ENCODE results near the gene ACP6.

Gene ACP6

DNA sequence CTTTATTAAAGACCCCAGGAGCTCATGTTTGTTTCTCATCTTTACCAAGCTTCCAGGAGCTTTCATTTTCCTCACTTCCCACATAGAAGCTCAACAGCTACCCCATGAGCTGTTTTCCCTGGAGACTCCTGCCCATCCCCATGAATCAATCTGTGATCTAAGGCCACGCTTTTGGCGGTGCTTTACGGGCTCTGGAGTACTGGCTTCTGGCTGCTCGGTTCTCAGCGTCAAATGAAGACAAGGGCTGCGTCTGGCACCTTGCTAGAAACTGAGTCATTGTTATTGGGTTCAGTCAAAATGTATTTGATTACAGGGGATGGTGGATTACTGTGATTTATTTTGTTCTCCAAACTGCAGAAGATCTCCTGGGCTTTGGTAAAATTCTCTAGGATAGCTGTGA, 39.9 kb downstream of the ACP6 start:
- Histone ChIP-seq H3K4me3 (ENCODE audit: low read depth, low read length) (no peak overlapping the region), H3K9me3 (ENCODE audit: control insufficient read depth, insufficient read depth, low read depth, low read length) (no peaks in the 10 kb centered on the region), H3K9ac (ENCODE audit: low read length) (no peak overlapping the region), H3K4me1 (ENCODE audit: control insufficient read depth, insufficient read depth, low read length) (peaks cover 10% of the 10 kb centered on the region; the same call in 1 of the 2 replicates), H3K27me3 (ENCODE audit: control insufficient read depth, insufficient read depth, low read length) (no peaks in the 10 kb centered on the region), H3K36me3 (ENCODE audit: control insufficient read depth, insufficient read depth, low read length) (peaks cover 7% of the 10 kb centered on the region; the same call in 1 of the 2 replicates), H3K27ac (ENCODE audit: low read depth, low read length) (no peak overlapping the region)

DNA sequence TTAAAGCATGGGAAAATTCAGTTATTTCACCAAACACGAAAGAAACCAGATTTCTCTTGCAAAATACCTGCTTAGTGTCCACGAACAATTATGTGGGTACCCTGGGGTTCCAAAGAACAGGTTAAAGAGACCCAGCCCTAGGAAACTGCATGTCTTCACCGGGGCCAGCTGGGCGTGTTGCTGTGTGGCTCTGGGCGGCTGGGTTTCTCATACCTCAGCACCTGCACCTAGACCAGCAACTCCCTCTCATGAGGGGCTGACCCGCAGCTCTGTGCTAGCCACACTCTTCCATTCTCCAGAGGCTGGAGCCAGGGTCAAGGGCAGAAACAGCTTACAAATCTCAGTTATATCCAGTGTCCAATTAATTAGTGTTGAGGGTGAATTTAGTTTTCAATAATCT, 40.3 kb downstream of the ACP6 start:
- no peaks in the 10 kb centered on the region for H3K27me3 ChIP-seq (ENCODE audit: control insufficient read depth, insufficient read depth, low read length)
- H3K9ac ChIP-seq (ENCODE audit: low read length), result no peak overlapping the region
- no peaks in the 10 kb centered on the region for H3K9me3 ChIP-seq (ENCODE audit: control insufficient read depth, insufficient read depth, low read depth, low read length)
- no peak overlapping the region for H3K4me3 ChIP-seq (ENCODE audit: low read depth, low read length)
- H3K27ac ChIP-seq (ENCODE audit: low read depth, low read length), result no peak overlapping the region
- H3K36me3 ChIP-seq (ENCODE audit: control insufficient read depth, insufficient read depth, low read length), result peaks cover 7% of the 10 kb centered on the region; the same call in 1 of the 2 replicates
- H3K4me1 ChIP-seq (ENCODE audit: control insufficient read depth, insufficient read depth, low read length), result peaks cover 12% of the 10 kb centered on the region; the same call in 1 of the 2 replicates

DNA sequence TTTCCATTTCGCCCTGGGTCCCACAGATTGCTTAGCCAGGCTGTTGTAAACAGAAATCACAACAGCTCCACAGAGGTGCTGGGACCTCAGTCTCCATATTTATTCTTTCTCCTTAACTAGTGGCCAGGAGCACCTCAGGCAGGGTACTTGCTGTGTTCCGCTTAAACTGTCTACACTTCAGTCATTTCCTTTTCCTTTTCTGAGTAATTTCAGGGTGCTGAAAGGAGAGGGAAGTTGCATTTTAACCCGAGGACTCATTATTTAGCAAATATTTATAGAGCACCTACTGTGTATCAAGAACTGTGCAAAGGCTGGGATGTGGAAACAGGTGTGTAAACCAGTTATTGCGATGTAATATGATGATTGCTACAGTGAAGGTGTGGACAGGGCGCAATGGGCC, 41.9 kb downstream of the ACP6 start:
- H3K36me3 ChIP-seq (ENCODE audit: control insufficient read depth, insufficient read depth, low read length), result peaks cover 21% of the 10 kb centered on the region
- H3K4me3 ChIP-seq (ENCODE audit: low read depth, low read length), result no peak overlapping the region
- no peaks in the 10 kb centered on the region for H3K9me3 ChIP-seq (ENCODE audit: control insufficient read depth, insufficient read depth, low read depth, low read length)
- no peak overlapping the region for H3K9ac ChIP-seq (ENCODE audit: low read length)
- no peak overlapping the region for H3K27ac ChIP-seq (ENCODE audit: low read depth, low read length)
- no peaks in the 10 kb centered on the region for H3K27me3 ChIP-seq (ENCODE audit: control insufficient read depth, insufficient read depth, low read length)
- H3K4me1 ChIP-seq (ENCODE audit: control insufficient read depth, insufficient read depth, low read length), result peaks cover 12% of the 10 kb centered on the region; the same call in 1 of the 2 replicates

DNA sequence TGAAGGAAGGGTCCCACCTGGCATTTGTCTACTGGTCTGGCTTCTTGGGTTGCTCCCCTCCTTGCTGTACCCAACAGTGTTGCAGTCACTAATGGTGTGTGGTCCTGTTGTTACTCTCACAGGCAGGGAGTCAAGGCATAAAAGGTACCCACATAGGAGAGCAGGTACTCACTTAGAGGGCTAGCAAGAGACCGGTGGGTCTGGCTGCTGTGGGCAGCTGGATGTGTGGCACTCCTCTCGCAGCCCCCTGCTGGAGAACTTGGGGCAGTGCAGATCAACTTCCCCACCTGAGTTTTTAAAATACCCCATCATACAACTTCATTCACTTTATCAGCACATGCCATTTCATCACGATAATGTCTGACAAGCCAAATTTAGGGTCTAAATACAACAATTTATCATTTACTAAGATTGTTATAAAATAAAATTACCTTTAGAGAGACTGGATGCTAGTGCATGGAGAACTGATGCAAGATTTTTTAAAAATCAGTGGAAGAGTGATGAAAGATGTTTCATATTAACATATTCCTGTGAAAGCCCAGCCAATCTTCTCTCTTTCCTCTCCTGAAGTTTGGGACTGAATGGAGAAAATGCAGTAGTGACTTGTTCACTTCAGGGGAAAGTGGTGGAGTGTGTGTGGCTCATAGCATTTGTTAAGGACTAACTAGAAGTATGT, 42.8 kb downstream of the ACP6 start:
- no peak overlapping the region for H3K27ac ChIP-seq (ENCODE audit: low read depth, low read length)
- no peaks in the 10 kb centered on the region for H3K27me3 ChIP-seq (ENCODE audit: control insufficient read depth, insufficient read depth, low read length)
- no peak overlapping the region for H3K4me3 ChIP-seq (ENCODE audit: low read depth, low read length)
- H3K36me3 ChIP-seq (ENCODE audit: control insufficient read depth, insufficient read depth, low read length), result peaks cover 29% of the 10 kb centered on the region
- no peaks in the 10 kb centered on the region for H3K9me3 ChIP-seq (ENCODE audit: control insufficient read depth, insufficient read depth, low read depth, low read length)
- H3K4me1 ChIP-seq (ENCODE audit: control insufficient read depth, insufficient read depth, low read length), result peaks cover 12% of the 10 kb centered on the region; the same call in 1 of the 2 replicates
- H3K9ac ChIP-seq (ENCODE audit: low read length), result no peak overlapping the region

DNA sequence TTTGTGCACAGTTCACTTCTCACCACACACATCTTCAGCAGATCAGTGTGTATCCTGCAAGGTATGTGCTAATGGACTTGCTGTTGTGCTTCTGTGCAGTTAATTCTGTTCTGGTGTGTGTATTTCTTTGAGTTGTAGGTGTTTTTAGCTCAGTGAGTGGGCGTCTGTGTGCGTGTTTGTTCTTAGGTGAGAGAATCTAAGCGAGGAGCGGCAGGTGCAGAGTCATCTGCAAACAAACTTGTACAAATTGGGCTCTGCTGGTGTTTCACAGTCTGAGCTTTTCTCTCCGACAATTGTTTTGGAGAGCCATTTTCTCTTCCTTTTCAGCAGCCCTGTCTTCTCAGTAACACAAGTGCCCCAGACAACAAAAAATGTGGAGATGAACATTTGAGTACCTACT, 43.6 kb downstream of the ACP6 start:
- H3K4me3 ChIP-seq (ENCODE audit: low read depth, low read length), result no peak overlapping the region
- no peaks in the 10 kb centered on the region for H3K9me3 ChIP-seq (ENCODE audit: control insufficient read depth, insufficient read depth, low read depth, low read length)
- peaks cover 35% of the 10 kb centered on the region for H3K36me3 ChIP-seq (ENCODE audit: control insufficient read depth, insufficient read depth, low read length)
- H3K27ac ChIP-seq (ENCODE audit: low read depth, low read length), result no peak overlapping the region
- H3K27me3 ChIP-seq (ENCODE audit: control insufficient read depth, insufficient read depth, low read length), result no peaks in the 10 kb centered on the region
- no peak overlapping the region for H3K9ac ChIP-seq (ENCODE audit: low read length)
- H3K4me1 ChIP-seq (ENCODE audit: control insufficient read depth, insufficient read depth, low read length), result peaks cover 12% of the 10 kb centered on the region; the same call in 1 of the 2 replicates

DNA sequence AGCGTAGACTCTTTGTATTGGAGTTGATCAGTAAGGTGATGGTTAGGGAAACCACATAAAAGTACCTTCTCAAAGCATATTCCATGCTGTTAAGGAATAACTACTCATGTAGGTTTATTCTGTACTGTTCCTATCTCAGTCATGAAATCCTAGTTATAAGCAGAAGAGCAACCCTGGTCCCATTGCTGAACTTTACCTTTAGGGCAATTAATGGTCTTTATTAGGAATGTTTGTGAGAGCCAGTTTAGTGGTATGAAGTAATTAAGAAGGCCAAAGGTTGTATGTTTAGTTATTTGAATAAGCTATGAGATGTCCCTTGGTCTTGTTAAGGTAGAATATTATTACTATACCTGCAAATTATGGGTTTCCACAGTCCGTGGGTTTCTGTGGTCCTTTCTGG, 44.0 kb downstream of the ACP6 start:
- peaks cover 39% of the 10 kb centered on the region for H3K36me3 ChIP-seq (ENCODE audit: control insufficient read depth, insufficient read depth, low read length)
- H3K9me3 ChIP-seq (ENCODE audit: control insufficient read depth, insufficient read depth, low read depth, low read length), result no peaks in the 10 kb centered on the region
- no peak overlapping the region for H3K9ac ChIP-seq (ENCODE audit: low read length)
- H3K4me1 ChIP-seq (ENCODE audit: control insufficient read depth, insufficient read depth, low read length), result peaks cover 12% of the 10 kb centered on the region; the same call in 1 of the 2 replicates
- H3K27me3 ChIP-seq (ENCODE audit: control insufficient read depth, insufficient read depth, low read length), result no peaks in the 10 kb centered on the region
- no peak overlapping the region for H3K27ac ChIP-seq (ENCODE audit: low read depth, low read length)
- H3K4me3 ChIP-seq (ENCODE audit: low read depth, low read length), result no peak overlapping the region

DNA sequence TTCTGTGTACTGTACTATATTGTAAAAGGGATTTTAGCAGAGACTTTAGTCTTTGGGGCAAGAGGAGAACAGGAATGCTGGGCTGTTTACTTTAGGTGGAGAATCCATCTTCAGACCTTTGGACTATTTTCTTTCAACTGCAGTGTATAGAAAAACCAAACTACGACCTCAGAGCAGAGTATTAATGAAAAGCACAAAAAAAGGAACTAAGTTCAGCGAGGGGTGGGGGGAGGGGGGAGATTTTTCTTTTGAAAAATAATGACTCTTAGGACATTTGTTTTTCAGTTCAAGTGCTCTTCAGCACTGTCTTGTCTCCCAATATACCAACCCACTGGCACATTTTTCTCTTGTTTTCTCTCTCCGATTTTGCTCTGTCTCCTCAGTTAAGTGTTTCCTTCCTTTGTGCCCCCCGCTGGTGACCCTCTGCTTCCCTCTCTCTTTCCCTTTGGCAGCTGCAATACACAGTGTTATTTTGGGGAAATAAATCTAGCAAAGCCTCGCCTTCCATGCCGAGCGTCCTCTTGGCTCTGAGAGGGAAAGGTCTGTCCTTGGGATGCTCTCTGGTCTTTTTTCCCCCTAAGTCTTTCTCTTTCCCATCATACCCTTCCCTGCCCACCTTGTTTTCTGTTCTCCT, 44.8 kb downstream of the ACP6 start:
- no peak overlapping the region for H3K4me3 ChIP-seq (ENCODE audit: low read depth, low read length)
- H3K27me3 ChIP-seq (ENCODE audit: control insufficient read depth, insufficient read depth, low read length), result no peaks in the 10 kb centered on the region
- no peaks in the 10 kb centered on the region for H3K9me3 ChIP-seq (ENCODE audit: control insufficient read depth, insufficient read depth, low read depth, low read length)
- H3K9ac ChIP-seq (ENCODE audit: low read length), result no peak overlapping the region
- peaks cover 11% of the 10 kb centered on the region; the same call in 1 of the 2 replicates for H3K4me1 ChIP-seq (ENCODE audit: control insufficient read depth, insufficient read depth, low read length)
- H3K27ac ChIP-seq (ENCODE audit: low read depth, low read length), result no peak overlapping the region
- peaks cover 48% of the 10 kb centered on the region for H3K36me3 ChIP-seq (ENCODE audit: control insufficient read depth, insufficient read depth, low read length)

DNA sequence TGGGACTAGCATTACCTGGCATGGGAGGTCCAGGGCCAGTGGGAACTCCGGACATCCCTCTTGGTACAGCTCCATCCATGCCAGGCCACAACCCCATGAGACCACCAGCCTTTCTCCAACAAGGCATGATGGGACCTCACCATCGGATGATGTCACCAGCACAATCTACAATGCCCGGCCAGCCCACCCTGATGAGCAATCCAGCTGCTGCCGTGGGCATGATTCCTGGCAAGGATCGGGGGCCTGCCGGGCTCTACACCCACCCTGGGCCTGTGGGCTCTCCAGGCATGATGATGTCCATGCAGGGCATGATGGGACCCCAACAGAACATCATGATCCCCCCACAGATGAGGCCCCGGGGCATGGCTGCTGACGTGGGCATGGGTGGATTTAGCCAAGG, 45.8 kb downstream of the ACP6 start:
- peaks cover 57% of the 10 kb centered on the region for H3K36me3 ChIP-seq (ENCODE audit: control insufficient read depth, insufficient read depth, low read length)
- H3K27ac ChIP-seq (ENCODE audit: low read depth, low read length), result no peak overlapping the region

DNA sequence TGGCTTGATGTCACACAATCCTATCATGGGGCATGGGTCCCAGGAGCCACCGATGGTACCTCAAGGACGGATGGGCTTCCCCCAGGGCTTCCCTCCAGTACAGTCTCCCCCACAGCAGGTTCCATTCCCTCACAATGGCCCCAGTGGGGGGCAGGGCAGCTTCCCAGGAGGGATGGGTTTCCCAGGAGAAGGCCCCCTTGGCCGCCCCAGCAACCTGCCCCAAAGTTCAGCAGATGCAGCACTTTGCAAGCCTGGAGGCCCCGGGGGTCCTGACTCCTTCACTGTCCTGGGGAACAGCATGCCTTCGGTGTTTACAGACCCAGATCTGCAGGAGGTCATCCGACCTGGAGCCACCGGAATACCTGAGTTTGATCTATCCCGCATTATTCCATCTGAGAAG, 46.3 kb downstream of the ACP6 start:
- Histone ChIP-seq H3K9me3 (ENCODE audit: control insufficient read depth, insufficient read depth, low read depth, low read length) (no peaks in the 10 kb centered on the region), H3K36me3 (ENCODE audit: control insufficient read depth, insufficient read depth, low read length) (peaks cover 62% of the 10 kb centered on the region), H3K27me3 (ENCODE audit: control insufficient read depth, insufficient read depth, low read length) (no peaks in the 10 kb centered on the region), H3K4me3 (ENCODE audit: low read depth, low read length) (no peak overlapping the region), H3K4me1 (ENCODE audit: control insufficient read depth, insufficient read depth, low read length) (peaks cover 7% of the 10 kb centered on the region; the same call in 1 of the 2 replicates), H3K9ac (ENCODE audit: low read length) (no peak overlapping the region), H3K27ac (ENCODE audit: low read depth, low read length) (no peak overlapping the region)

More for the DNA sequence above, 45.8 kb downstream of the ACP6 start:
- Histone ChIP-seq H3K9ac (ENCODE audit: low read length) (no peak overlapping the region), H3K27me3 (ENCODE audit: control insufficient read depth, insufficient read depth, low read length) (no peaks in the 10 kb centered on the region), H3K4me1 (ENCODE audit: control insufficient read depth, insufficient read depth, low read length) (peaks cover 7% of the 10 kb centered on the region; the same call in 1 of the 2 replicates), H3K9me3 (ENCODE audit: control insufficient read depth, insufficient read depth, low read depth, low read length) (no peaks in the 10 kb centered on the region), H3K4me3 (ENCODE audit: low read depth, low read length) (no peak overlapping the region)

DNA sequence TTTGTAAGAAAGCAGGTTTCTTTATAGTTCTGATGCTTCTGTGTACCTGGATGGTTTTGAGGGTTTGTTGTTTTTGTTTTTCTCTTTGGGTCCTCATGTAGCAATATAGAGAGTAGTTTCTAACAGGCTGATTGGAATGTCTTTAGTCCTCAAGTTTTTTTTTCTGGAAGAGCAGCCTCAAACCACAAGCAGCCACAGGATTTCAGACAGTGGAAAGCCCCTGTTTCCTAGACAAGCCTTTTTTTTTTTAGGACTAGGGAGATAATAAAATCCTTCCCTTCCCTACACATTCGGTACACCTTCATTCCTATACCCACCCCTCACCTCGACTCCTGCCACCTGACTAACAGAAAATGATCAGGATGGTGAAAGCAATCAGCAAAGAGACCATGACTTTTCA, 47.6 kb downstream of the ACP6 start:
- H3K27me3 ChIP-seq (ENCODE audit: control insufficient read depth, insufficient read depth, low read length), result no peaks in the 10 kb centered on the region
- no peak overlapping the region for H3K4me3 ChIP-seq (ENCODE audit: low read depth, low read length)
- H3K9me3 ChIP-seq (ENCODE audit: control insufficient read depth, insufficient read depth, low read depth, low read length), result no peaks in the 10 kb centered on the region
- H3K27ac ChIP-seq (ENCODE audit: low read depth, low read length), result no peak overlapping the region
- no peak overlapping the region for H3K9ac ChIP-seq (ENCODE audit: low read length)
- H3K36me3 ChIP-seq (ENCODE audit: control insufficient read depth, insufficient read depth, low read length), result peaks cover 75% of the 10 kb centered on the region
- peaks cover 7% of the 10 kb centered on the region; the same call in 1 of the 2 replicates for H3K4me1 ChIP-seq (ENCODE audit: control insufficient read depth, insufficient read depth, low read length)

DNA sequence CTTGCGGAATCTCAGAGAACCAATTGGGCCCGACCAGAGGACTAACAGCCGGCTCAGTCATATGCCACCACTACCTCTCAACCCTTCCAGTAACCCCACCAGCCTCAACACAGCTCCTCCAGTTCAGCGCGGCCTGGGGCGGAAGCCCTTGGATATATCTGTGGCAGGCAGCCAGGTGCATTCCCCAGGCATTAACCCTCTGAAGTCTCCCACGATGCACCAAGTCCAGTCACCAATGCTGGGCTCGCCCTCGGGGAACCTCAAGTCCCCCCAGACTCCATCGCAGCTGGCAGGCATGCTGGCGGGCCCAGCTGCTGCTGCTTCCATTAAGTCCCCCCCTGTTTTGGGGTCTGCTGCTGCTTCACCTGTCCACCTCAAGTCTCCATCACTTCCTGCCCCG, 49.8 kb downstream of the ACP6 start:
- H3K27ac ChIP-seq (ENCODE audit: low read depth, low read length), result no peak overlapping the region
- no peak overlapping the region for H3K9ac ChIP-seq (ENCODE audit: low read length)
- no peaks in the 10 kb centered on the region for H3K27me3 ChIP-seq (ENCODE audit: control insufficient read depth, insufficient read depth, low read length)
- H3K4me1 ChIP-seq (ENCODE audit: control insufficient read depth, insufficient read depth, low read length), result peaks cover 3% of the 10 kb centered on the region; the same call in 1 of the 2 replicates
- H3K4me3 ChIP-seq (ENCODE audit: low read depth, low read length), result no peak overlapping the region
- peaks cover 90% of the 10 kb centered on the region for H3K36me3 ChIP-seq (ENCODE audit: control insufficient read depth, insufficient read depth, low read length)
- H3K9me3 ChIP-seq (ENCODE audit: control insufficient read depth, insufficient read depth, low read depth, low read length), result no peaks in the 10 kb centered on the region
